GM21515 (cell line): ENCODE data around the gene DSCAM.

Experiments
- ATAC-seq: cut with Tn5 transposase; IDR thresholded peaks from one replicate; pipeline ENCODE4 v1.9.1; 2021; ENCODE audit not compliant: unreplicated experiment

Gene DSCAM

GRCh38 chr21:40620386-40621145, 226.4 kb downstream of the DSCAM start:
- no peak for ATAC-seq

GRCh38 chr21:40618191-40618973, 228.6 kb downstream of the DSCAM start:
- no peak for ATAC-seq

- ATAC-seq, result no peak
These were observed 230.6 kb downstream of the DSCAM start for GRCh38 chr21:40616377-40616704.

- ATAC-seq, result no peak
These were observed 231.2 kb downstream of the DSCAM start for GRCh38 chr21:40615505-40616376.

GRCh38 chr21:40613546-40614030, 233.4 kb downstream of the DSCAM start:
- no peak for ATAC-seq

- ATAC-seq, result no peak
These were observed 236.6 kb downstream of the DSCAM start for GRCh38 chr21:40610345-40610744.

- no peak for ATAC-seq
These were observed 240.6 kb downstream of the DSCAM start for GRCh38 chr21:40606341-40606740.

GRCh38 chr21:40605094-40605493, 241.9 kb downstream of the DSCAM start:
- ATAC-seq, result no peak

- ATAC-seq, result no peak
These were observed 243.2 kb downstream of the DSCAM start for GRCh38 chr21:40603774-40604173.

GRCh38 chr21:40602080-40602479, 244.9 kb downstream of the DSCAM start:
- no peak for ATAC-seq

- ATAC-seq, result no peak
These were observed 251.2 kb downstream of the DSCAM start for GRCh38 chr21:40595806-40596205.

- no peak for ATAC-seq
These were observed 259.1 kb downstream of the DSCAM start for GRCh38 chr21:40587736-40588346.

- no peak for ATAC-seq
These were observed 260.4 kb downstream of the DSCAM start for GRCh38 chr21:40586575-40586974.

GRCh38 chr21:40577285-40578043, 269.5 kb downstream of the DSCAM start:
- ATAC-seq, result no peak

GRCh38 chr21:40575976-40576375, 271.0 kb downstream of the DSCAM start:
- no peak for ATAC-seq

GRCh38 chr21:40569357-40569756, 277.6 kb downstream of the DSCAM start:
- no peak for ATAC-seq

GRCh38 chr21:40568807-40569206, 278.2 kb downstream of the DSCAM start:
- no peak for ATAC-seq

- no peak for ATAC-seq
These were observed 279.5 kb downstream of the DSCAM start for GRCh38 chr21:40567501-40567900.

GRCh38 chr21:40566486-40566885, 280.5 kb downstream of the DSCAM start:
- ATAC-seq, result no peak

GRCh38 chr21:40564318-40564717, 282.6 kb downstream of the DSCAM start:
- no peak for ATAC-seq
